RWPE2 (cell line): ENCODE results near the gene OXSR1.

Experiments
- ATAC-seq: fragments of 200-7000 bp; cut with Tn5 transposase; 3 replicates; pipeline ENCODE4 v1.9.1; 2021; ENCODE audit warnings: low read depth
- DNase-seq: peaks from one replicate; pipeline ENCODE4 v3.0.0-alpha.2; 2020; ENCODE audit warnings: low spot score
- H3K27ac ChIP-seq: fragments of 450-650 bp; 2 replicates; pipeline ENCODE4 v1.5.1; 2017; ENCODE audit warnings: mild to moderate bottlenecking; ENCODE audit not compliant: poor library complexity, severe bottlenecking
- H3K27me3 ChIP-seq: fragments of 250-450 bp; sonication (Bioruptor Pico); 2 replicates; pipeline ENCODE4 v1.5.1; 2021; ENCODE audit warnings: mild to moderate bottlenecking, moderate library complexity; ENCODE audit not compliant: insufficient read depth, poor library complexity, severe bottlenecking
- H3K36me3 ChIP-seq: fragments of 250-450 bp; sonication (Bioruptor Pico); 2 replicates; pipeline ENCODE4 v1.5.1; 2020; ENCODE audit warnings: low read depth, mild to moderate bottlenecking, moderate library complexity
- H3K4me1 ChIP-seq: fragments of 250-450 bp; sonication (Bioruptor Pico); 2 replicates; pipeline ENCODE4 v1.5.1; 2021; ENCODE audit warnings: mild to moderate bottlenecking, moderate library complexity; ENCODE audit not compliant: insufficient read depth, poor library complexity, severe bottlenecking
- H3K4me3 ChIP-seq: fragments of 250-450 bp; sonication (Bioruptor Pico); 2 replicates; pipeline ENCODE4 v1.5.1; 2021; ENCODE audit warnings: mild to moderate bottlenecking, moderate library complexity; ENCODE audit not compliant: severe bottlenecking
- H3K9me3 ChIP-seq: fragments of 250-450 bp; sonication (Bioruptor Pico); 2 replicates; pipeline ENCODE4 v1.5.1; 2021; ENCODE audit warnings: mild to moderate bottlenecking, moderate library complexity; ENCODE audit not compliant: severe bottlenecking
- TF ChIP-seq, protein P1 (sequence below): fragments of 450-650 bp; IDR thresholded peaks from one replicate; pipeline ENCODE4 v1.5.1; 2017; ENCODE audit warnings: mild to moderate bottlenecking, moderate library complexity; ENCODE audit not compliant: poor library complexity, severe bottlenecking

OXSR1 gene

DNA sequence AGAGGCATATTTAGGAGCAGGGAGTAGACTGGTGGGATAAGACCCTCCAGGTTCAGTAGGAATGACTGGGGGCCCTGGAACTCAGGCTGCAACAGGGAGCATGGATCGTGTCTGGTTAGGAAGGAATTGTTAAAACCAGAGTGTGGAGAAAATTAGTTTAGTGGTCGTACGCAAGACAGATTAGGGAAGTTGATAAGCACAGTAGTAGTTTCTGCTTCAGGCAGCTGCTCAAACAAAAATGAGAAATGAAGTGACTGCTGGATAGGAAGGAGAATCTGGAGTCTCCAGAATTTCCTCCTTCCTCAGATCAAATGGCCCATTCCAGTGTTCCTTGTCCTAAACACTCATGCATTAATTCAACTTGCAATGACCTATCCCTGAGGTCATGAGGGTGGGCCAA lies 15.6 kb upstream of the OXSR1 start:
- peaks cover 37% of the 10 kb centered on the region for H3K4me1 ChIP-seq
- no peaks in the 10 kb centered on the region for H3K27me3 ChIP-seq
- no peak for DNase-seq
- no peak overlapping the region for H3K4me3 ChIP-seq
- TF ChIP-seq, protein P1, sequence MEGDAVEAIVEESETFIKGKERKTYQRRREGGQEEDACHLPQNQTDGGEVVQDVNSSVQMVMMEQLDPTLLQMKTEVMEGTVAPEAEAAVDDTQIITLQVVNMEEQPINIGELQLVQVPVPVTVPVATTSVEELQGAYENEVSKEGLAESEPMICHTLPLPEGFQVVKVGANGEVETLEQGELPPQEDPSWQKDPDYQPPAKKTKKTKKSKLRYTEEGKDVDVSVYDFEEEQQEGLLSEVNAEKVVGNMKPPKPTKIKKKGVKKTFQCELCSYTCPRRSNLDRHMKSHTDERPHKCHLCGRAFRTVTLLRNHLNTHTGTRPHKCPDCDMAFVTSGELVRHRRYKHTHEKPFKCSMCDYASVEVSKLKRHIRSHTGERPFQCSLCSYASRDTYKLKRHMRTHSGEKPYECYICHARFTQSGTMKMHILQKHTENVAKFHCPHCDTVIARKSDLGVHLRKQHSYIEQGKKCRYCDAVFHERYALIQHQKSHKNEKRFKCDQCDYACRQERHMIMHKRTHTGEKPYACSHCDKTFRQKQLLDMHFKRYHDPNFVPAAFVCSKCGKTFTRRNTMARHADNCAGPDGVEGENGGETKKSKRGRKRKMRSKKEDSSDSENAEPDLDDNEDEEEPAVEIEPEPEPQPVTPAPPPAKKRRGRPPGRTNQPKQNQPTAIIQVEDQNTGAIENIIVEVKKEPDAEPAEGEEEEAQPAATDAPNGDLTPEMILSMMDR = no peak
- no peaks in the 10 kb centered on the region for H3K9me3 ChIP-seq
- ATAC-seq = no peak
- no peak overlapping the region for H3K27ac ChIP-seq
- H3K36me3 ChIP-seq = no peaks in the 10 kb centered on the region

DNA sequence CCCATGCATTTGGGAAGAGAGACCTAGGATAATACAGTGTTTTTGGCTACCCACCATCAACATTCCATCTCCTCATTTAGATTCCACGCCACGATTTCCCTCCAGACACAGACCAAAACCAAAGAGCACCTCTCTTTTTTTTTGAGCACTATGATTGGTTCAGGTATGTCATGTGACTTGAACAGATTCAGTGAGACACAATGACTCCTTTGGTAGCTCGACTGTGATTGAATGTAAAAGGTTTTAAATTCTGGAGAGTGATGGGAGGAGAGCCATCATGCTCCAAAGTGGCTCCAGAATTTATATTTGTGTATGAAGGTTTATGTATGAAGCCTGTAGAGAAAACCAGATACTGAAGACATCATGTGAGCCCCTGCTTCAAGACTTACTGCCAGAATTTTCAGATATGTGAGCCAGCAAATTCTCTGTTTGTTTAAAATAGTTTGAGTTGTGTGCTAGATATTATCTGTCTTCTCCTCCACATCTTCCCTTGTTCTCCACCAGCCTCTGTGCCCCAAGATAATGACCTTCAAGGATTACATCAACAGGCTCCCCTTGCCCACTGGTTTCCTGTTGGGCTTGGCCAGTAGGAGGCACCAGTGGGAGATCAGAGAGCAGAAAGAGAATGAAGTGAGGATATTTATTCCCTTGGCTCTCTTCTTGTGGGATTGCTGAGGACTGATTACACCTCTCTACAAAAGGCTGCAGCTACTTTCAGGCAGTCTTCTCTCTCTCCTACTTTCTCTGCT lies 14.4 kb upstream of the OXSR1 start:
- ATAC-seq (no peak), DNase-seq (no peak)
- H3K27ac ChIP-seq = peak overlapping the region; percentile 90
- H3K4me3 ChIP-seq = no peak overlapping the region
- H3K36me3 ChIP-seq = no peaks in the 10 kb centered on the region
- no peaks in the 10 kb centered on the region for H3K27me3 ChIP-seq
- peaks cover 45% of the 10 kb centered on the region for H3K4me1 ChIP-seq
- H3K9me3 ChIP-seq = no peaks in the 10 kb centered on the region
- TF ChIP-seq, protein P1 = no peak

DNA sequence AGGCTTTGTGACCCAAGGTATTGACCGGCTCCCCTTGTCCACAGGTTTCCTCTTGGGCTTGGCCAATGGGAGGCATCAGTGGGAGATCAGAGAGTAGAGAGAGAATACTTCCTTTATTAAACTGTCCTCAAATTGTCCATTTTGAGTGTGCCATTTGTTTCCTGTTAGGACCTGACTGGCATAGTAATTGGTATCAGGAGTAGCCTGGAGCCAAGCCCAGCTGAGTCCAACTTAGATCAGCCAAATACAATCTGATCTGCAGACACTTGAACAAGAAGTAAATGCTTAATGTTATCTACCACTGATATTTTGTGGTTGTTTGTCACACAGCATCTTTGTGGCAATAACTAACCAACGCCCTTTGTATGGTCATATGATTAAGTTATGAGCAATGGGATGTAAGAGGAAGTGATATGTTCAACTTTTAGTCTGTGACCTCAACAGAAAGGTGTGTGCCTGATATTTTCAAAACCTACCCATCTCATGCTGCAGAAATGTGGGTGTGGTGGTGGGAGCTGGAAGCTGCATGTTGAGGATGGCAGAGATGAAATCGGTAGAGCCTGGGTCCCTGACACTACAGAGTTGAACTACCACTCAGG lies 13.6 kb upstream of the OXSR1 start:
- DNase-seq = no peak
- peak; percentile 61 for ATAC-seq
- TF ChIP-seq, protein P1 = no peak
- peaks cover 45% of the 10 kb centered on the region for H3K4me1 ChIP-seq
- peak overlapping the region; percentile 90 for H3K27ac ChIP-seq
- no peaks in the 10 kb centered on the region for H3K27me3 ChIP-seq
- no peaks in the 10 kb centered on the region for H3K36me3 ChIP-seq
- H3K4me3 ChIP-seq = no peak overlapping the region
- no peaks in the 10 kb centered on the region for H3K9me3 ChIP-seq

DNA sequence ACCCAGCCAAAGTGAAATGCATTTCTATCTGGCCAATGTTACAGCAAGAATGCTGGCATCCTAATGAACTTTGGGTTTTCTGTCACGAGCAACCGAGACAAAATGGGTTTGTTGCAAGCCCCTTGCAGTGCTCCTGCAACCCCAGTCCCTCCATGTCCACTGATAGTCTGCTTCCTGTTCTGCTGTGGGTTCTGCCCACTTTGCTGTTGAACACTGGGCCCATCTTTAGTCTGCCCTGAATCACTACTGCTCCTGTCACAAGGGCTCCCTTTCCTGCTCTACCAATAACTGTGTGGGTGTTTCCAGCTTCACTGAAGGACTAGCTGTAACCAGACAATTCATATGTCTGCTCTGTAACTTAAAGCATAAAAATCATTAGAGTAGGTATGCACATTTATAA lies 12.7 kb upstream of the OXSR1 start:
- TF ChIP-seq, protein P1 = no peak
- no peak for DNase-seq
- Histone ChIP-seq H3K4me1 (peaks cover 54% of the 10 kb centered on the region), H3K27me3 (no peaks in the 10 kb centered on the region), H3K36me3 (no peaks in the 10 kb centered on the region), H3K27ac (peak overlapping the region; percentile 90), H3K9me3 (no peaks in the 10 kb centered on the region), H3K4me3 (no peak overlapping the region)
- ATAC-seq = no peak

DNA sequence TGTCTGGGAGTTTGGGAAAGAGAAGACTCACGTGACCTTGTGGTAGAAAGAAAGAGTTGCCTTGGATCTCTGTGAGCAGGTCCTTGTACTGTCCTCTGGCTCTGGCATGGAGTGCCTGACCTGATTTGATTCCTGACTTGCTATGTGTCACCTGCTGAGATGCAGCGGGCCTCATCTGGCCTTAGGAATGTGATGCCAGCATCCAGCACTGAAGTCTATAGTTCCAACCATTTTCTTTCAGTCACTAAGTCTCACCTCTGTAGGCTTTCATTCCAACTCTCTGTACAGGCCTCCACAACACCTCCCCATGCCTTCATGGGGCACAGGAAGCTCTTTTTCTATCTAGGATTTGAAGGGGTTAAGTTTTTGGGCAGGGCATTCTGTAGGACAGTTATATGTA lies 12.1 kb upstream of the OXSR1 start:
- Histone ChIP-seq H3K9me3 (no peaks in the 10 kb centered on the region), H3K27me3 (no peaks in the 10 kb centered on the region), H3K36me3 (no peaks in the 10 kb centered on the region), H3K4me1 (peaks cover 60% of the 10 kb centered on the region), H3K4me3 (no peak overlapping the region), H3K27ac (peak overlapping the region; percentile 90)
- no peak for ATAC-seq
- DNase-seq = no peak
- TF ChIP-seq, protein P1 = no peak
